PC-3 (cell line): ENCODE data around the gene CXCL13.

ENCODE experiments used
- EZH2 ChIP-seq: fragments of 300-600 bp; sonication (generic); IDR thresholded peaks from one replicate; pipeline ENCODE4 v1.6.1; 2017; ENCODE audit warnings: antibody characterized with exemption, mild to moderate bottlenecking, low read length; ENCODE audit not compliant: unreplicated experiment
- EZH2phosphoT487 ChIP-seq: fragments of 300-600 bp; sonication (generic); IDR thresholded peaks from 2 replicates; pipeline ENCODE4 v1.6.1; 2018; ENCODE audit warnings: mild to moderate bottlenecking, antibody characterized with exemption, low read length, borderline replicate concordance
- TF ChIP-seq, protein P1 (sequence below): fragments of 300-600 bp; sonication (generic); conservative IDR thresholded peaks from 2 replicates; pipeline ENCODE4 v1.5.1; 2017; ENCODE audit warnings: antibody characterized with exemption, low read depth, mild to moderate bottlenecking, low read length

- TF ChIP-seq, protein P1, sequence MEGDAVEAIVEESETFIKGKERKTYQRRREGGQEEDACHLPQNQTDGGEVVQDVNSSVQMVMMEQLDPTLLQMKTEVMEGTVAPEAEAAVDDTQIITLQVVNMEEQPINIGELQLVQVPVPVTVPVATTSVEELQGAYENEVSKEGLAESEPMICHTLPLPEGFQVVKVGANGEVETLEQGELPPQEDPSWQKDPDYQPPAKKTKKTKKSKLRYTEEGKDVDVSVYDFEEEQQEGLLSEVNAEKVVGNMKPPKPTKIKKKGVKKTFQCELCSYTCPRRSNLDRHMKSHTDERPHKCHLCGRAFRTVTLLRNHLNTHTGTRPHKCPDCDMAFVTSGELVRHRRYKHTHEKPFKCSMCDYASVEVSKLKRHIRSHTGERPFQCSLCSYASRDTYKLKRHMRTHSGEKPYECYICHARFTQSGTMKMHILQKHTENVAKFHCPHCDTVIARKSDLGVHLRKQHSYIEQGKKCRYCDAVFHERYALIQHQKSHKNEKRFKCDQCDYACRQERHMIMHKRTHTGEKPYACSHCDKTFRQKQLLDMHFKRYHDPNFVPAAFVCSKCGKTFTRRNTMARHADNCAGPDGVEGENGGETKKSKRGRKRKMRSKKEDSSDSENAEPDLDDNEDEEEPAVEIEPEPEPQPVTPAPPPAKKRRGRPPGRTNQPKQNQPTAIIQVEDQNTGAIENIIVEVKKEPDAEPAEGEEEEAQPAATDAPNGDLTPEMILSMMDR = no peak
- TF ChIP-seq EZH2 (no peak), EZH2phosphoT487 (no peak)
Measured at GRCh38 chr4:77652237-77652897, 46.7 kb downstream of the CXCL13 start.
